Breast epithelium (tissue), 4 donors: Measurements from ENCODE around the gene RHAG. TPM values are rescaled to one million over a fixed set of nuclear protein-coding genes. Genes with fewer than 3 reads are reported as not detected.

Experiments used
- DNase-seq, 2 donors: peaks; one replicate each; pipeline ENCODE4 v3.0.0-alpha.2; 2019; ENCODE audit warnings: low spot score in 2 of 2
- H3K27ac ChIP-seq, 2 donors: fragments of 200-600 bp; sonication (generic) in 1 of 2; one replicate each; pipeline ENCODE4 v1.5.1; 2016 to 2019; ENCODE audit warnings: mild to moderate bottlenecking in 1 of 2
- H3K27me3 ChIP-seq, 2 donors: fragments of 200-600 bp; sonication (generic) in 1 of 2; one replicate each; pipeline versions ENCODE4 v1.5.1 to v1.6.0; 2017 to 2019; ENCODE audit warnings: control low read depth in 1 of 2, mild to moderate bottlenecking in 1 of 2
- H3K36me3 ChIP-seq: fragments of 200-600 bp; one replicate; pipeline ENCODE4 v1.5.1; 2019
- H3K4me1 ChIP-seq, 2 donors: fragments of 200-600 bp; sonication (generic); one replicate each; pipeline ENCODE4 v1.5.1; 2016 to 2019; ENCODE audit warnings: control low read depth in 1 of 2
- H3K4me3 ChIP-seq, 3 donors: fragments of 200-600 bp; sonication (generic); 1 replicate in 2 of 3; 2 replicates in 1 of 3; pipeline ENCODE4 v1.5.1; 2016 to 2019; ENCODE audit warnings: mild to moderate bottlenecking in 3 of 3, moderate library complexity in 2 of 3
- H3K9me3 ChIP-seq, 2 donors: fragments of 200-600 bp; sonication (generic) in 1 of 2; one replicate each; pipeline ENCODE4 v1.5.1; 2016 to 2019; ENCODE audit warnings: control low read depth in 1 of 2
- POLR2A ChIP-seq: fragments of 450-650 bp; IDR thresholded peaks from one replicate; pipeline ENCODE4 v1.6.1; 2016; ENCODE audit warnings: antibody characterized with exemption, mild to moderate bottlenecking, moderate library complexity
- POLR2AphosphoS5 ChIP-seq, 3 donors: sonication (generic); formaldehyde crosslinking; IDR thresholded peaks; one replicate each; pipeline ENCODE4 v1.6.1; 2017; ENCODE audit warnings: antibody characterized with exemption in 3 of 3
- intact Hi-C: fragments of 100-400 bp; cut with DNase I; formaldehyde crosslinking; loops from one replicate; pipeline ENCODE4 v1.15.1; 2023; ENCODE audit warnings: low total_unique reads
- total RNA-seq, 3 donors: library from RNA; depleted of rRNA; stranded (reverse); fragments of >200 nt; gene quantifications; one replicate each; pipeline ENCODE4 v1.1.0, GENCODE V29; 2016
- TF ChIP-seq, protein P1 (sequence below), 3 donors: fragments of 450-650 bp; IDR thresholded peaks; one replicate each; pipeline ENCODE4 v1.5.1; 2016 to 2017; ENCODE audit warnings: antibody characterized with exemption in 3 of 3, mild to moderate bottlenecking in 3 of 3, moderate library complexity in 3 of 3

The RHAG gene
- total RNA-seq, 3 donors from 2014 or later: not detected

DNA sequence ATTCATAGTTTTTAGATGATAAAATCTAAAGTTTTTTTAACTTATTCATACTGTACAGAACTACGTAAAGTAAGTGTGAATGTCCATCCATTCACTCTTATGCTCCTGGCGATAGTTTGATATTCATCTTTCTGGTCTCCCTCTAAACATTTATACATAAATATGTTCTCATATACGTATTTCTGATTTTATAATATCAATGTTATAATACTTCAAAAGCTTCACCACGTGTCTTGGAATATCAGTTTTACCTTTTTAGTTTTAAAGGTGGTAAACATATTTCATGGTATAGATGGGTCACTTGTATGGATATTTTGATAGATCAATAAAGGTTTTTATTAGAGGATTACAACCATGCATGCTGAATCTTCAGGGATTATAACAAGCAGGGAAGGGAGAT lies 10.3 kb upstream of the RHAG start:
- intact Hi-C loops: no loop called here
- no peak overlapping the region for H3K27ac ChIP-seq
- H3K4me3 ChIP-seq: no peak overlapping the region
- no peak for TF ChIP-seq POLR2A
- TF ChIP-seq, protein P1, sequence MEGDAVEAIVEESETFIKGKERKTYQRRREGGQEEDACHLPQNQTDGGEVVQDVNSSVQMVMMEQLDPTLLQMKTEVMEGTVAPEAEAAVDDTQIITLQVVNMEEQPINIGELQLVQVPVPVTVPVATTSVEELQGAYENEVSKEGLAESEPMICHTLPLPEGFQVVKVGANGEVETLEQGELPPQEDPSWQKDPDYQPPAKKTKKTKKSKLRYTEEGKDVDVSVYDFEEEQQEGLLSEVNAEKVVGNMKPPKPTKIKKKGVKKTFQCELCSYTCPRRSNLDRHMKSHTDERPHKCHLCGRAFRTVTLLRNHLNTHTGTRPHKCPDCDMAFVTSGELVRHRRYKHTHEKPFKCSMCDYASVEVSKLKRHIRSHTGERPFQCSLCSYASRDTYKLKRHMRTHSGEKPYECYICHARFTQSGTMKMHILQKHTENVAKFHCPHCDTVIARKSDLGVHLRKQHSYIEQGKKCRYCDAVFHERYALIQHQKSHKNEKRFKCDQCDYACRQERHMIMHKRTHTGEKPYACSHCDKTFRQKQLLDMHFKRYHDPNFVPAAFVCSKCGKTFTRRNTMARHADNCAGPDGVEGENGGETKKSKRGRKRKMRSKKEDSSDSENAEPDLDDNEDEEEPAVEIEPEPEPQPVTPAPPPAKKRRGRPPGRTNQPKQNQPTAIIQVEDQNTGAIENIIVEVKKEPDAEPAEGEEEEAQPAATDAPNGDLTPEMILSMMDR (IDR thresholded peaks at IDR 0.05): no peak
- no peak for TF ChIP-seq POLR2AphosphoS5 (IDR thresholded peaks at IDR 0.05)
- H3K4me1 ChIP-seq: no peaks in the 10 kb centered on the region
- no peaks in the 10 kb centered on the region for H3K9me3 ChIP-seq
- H3K27me3 ChIP-seq: no peaks in the 10 kb centered on the region
- H3K36me3 ChIP-seq: no peaks in the 10 kb centered on the region
- no peak for DNase-seq

DNA sequence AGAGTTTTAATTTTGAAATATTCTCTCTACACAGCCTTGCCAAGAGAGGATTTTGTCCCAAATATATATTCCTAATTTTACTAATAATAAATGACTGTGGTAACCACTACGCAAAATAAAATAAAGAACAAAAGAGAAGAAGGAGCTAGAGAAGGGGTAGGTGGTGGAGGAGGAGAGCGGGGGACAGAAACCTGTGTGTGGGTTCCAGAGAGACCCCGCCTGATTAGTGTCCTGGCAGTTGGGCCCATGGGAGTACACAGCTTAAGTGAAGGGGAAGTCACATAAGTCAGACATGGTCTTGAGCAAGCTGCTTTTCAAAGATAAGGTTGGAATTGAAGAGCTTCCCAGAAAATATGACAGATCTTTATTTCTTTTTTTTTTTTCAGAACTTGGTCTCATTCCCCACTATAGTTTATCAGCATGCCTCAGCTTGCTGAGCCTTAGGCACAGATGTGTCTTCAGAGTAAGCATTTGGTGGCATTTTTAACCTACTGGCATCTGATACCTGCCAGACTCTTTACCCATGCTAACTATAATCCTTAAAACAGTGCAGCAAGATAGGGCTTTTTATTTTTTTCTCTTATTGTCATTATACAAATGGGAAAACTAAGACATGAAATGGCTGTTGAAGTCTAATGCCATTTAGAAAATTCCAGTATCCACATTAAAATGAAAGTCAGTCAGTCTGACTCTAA lies 9.6 kb upstream of the RHAG start:
- intact Hi-C loops: no loop called here
- DNase-seq: no peak
- Histone ChIP-seq H3K4me1 (no peaks in the 10 kb centered on the region), H3K4me3 (no peak overlapping the region), H3K27ac (no peak overlapping the region), H3K27me3 (no peaks in the 10 kb centered on the region), H3K36me3 (no peaks in the 10 kb centered on the region), H3K9me3 (no peaks in the 10 kb centered on the region)
- TF ChIP-seq, protein P1 (IDR thresholded peaks at IDR 0.05): no peak
- no peak for TF ChIP-seq POLR2AphosphoS5 (IDR thresholded peaks at IDR 0.05)
- no peak for TF ChIP-seq POLR2A

DNA sequence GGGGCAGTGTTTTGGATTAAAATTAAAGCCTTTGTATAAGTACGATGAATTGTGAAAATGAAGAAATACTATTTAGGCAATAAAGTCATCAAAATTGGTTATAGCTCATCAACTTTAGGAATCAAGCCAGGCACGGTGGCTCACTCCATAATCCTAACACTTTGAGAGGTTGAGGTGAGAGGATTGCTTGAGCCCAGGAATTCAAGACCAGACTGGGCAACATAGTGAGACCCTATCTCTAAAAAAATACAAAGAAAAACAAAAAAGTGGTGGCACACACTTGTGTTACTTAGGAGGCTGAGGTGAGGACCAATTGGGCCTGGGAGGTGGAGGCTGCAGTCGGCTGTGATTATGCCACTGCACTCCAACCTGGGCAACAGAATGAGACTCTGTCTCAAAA lies 8.5 kb upstream of the RHAG start:
- no peaks in the 10 kb centered on the region for H3K4me1 ChIP-seq
- no peak overlapping the region for H3K4me3 ChIP-seq
- no peak for DNase-seq
- H3K27ac ChIP-seq: no peak overlapping the region
- H3K36me3 ChIP-seq: no peaks in the 10 kb centered on the region
- no peaks in the 10 kb centered on the region for H3K27me3 ChIP-seq
- intact Hi-C loops: no loop called here
- no peaks in the 10 kb centered on the region for H3K9me3 ChIP-seq
- no peak for TF ChIP-seq POLR2A
- TF ChIP-seq POLR2AphosphoS5 (IDR thresholded peaks at IDR 0.05): no peak
- TF ChIP-seq, protein P1 (IDR thresholded peaks at IDR 0.05): no peak

DNA sequence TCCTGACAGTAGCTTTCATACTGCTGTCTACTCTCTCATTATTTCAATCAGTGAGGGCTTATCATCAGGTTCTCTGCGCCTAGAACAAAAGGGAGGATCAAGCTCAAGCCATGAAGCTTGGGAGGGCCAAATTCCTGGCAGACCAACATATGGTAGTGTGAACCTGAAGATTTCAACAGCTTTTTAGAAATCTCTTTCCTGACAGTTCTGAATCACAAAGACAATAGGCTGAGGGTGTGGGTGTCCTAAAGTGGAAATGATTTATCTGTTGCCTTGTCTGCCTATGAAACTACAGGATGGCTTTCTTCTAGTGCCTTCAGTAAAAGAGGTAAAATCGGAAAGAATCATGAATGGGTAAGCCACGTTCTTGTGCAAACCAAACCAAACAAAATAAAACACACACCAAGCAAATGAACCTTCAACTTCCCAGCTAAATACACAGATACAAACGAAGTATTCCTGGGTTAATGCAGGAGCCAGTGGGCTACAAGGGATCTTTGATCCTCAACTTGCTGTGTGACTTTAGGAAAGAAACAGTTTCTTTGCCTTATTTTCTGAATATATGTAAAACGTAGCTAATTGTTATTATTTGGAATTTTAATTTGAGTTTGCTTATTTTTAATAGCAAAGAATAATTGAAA lies 2.7 kb upstream of the RHAG start:
- no peak for DNase-seq
- H3K9me3 ChIP-seq: no peaks in the 10 kb centered on the region
- H3K27ac ChIP-seq: no peak overlapping the region
- intact Hi-C loops: no loop called here
- no peaks in the 10 kb centered on the region for H3K4me1 ChIP-seq
- H3K4me3 ChIP-seq: no peak overlapping the region
- no peaks in the 10 kb centered on the region for H3K36me3 ChIP-seq
- TF ChIP-seq POLR2A: no peak
- TF ChIP-seq, protein P1 (IDR thresholded peaks at IDR 0.05): no peak
- TF ChIP-seq POLR2AphosphoS5 (IDR thresholded peaks at IDR 0.05): no peak
- H3K27me3 ChIP-seq: no peaks in the 10 kb centered on the region

DNA sequence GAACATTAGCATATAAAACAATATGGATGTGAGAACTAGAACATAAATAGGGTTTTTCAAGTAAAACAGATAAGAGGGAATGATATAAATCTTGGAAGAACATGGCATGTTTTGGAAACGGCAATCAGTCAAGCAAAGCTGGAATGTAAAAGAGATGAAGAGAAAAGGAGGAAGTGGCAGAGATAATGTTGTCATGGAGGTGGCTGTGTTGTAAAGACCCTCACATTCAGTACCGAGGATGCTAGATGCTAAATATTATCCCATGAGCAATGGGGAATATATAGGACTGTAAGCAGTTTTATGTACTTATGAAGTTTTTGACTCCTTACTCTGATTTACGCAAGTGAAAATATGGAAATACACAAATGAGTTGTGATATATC lies 702 bp upstream of the RHAG start:
- Histone ChIP-seq H3K36me3 (no peaks in the 10 kb centered on the region), H3K27ac (no peak overlapping the region), H3K4me3 (no peak overlapping the region), H3K27me3 (no peaks in the 10 kb centered on the region), H3K4me1 (no peaks in the 10 kb centered on the region), H3K9me3 (no peaks in the 10 kb centered on the region)
- intact Hi-C loops: no loop called here
- no peak for TF ChIP-seq POLR2A
- no peak for TF ChIP-seq POLR2AphosphoS5 (IDR thresholded peaks at IDR 0.05)
- TF ChIP-seq, protein P1 (IDR thresholded peaks at IDR 0.05): no peak
- no peak for DNase-seq
